ENCODE measurements around the gene AKNAD1.

DNA sequence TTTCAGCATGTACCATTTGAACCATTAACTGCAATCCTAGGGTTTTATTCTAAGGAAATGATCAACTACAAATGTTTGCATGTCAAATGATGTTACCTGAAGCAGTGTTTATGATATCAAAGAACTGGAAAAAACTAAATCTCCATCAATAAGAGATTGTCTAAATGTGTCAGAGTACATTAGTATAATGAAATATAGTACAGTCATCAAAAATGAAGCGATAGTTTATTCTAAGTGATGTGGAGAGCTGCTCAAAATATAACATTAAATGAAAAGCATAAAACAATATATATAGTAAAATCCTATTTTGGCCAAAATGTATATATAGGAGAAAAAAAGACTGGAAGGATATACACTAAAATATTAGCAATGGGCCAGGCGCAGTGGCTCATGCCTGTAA is 24.0 kb downstream of the AKNAD1 start:
- TF ChIP-seq CTCF (IDR thresholded peaks at IDR 0.05), result no peak
- TF ChIP-seq ZFX (IDR thresholded peaks at IDR 0.05; ENCODE audit: borderline replicate concordance), result no peak
